Vagina (tissue), 2 donors: Measurements from ENCODE around the gene COX7A2L. TPM values are rescaled to one million over a fixed set of nuclear protein-coding genes. Genes with fewer than 3 reads are reported as not detected.

Experiments
- DNase-seq, 2 donors: peaks; one replicate each; pipeline ENCODE4 v3.0.0-alpha.2; 2017; ENCODE audit errors: extremely low spot score in 2 of 2
- H3K27ac ChIP-seq: fragments of 200-600 bp; sonication (generic); one replicate; pipeline ENCODE4 v1.5.1; 2019
- H3K27me3 ChIP-seq: fragments of 200-600 bp; sonication (generic); one replicate; pipeline ENCODE4 v1.5.1; 2019
- H3K36me3 ChIP-seq, 2 donors: fragments of 200-600 bp; sonication (generic); one replicate each; pipeline ENCODE4 v1.5.1; 2017 to 2019
- H3K4me1 ChIP-seq: fragments of 200-600 bp; sonication (generic); one replicate; pipeline ENCODE4 v1.5.1; 2019
- H3K4me3 ChIP-seq, 2 donors: fragments of 200-600 bp; sonication (generic); 1 replicate in 1 of 2; 2 replicates in 1 of 2; pipeline ENCODE4 v1.5.1; 2016 to 2019
- H3K9me3 ChIP-seq: fragments of 200-600 bp; sonication (generic); one replicate; pipeline ENCODE4 v1.5.1; 2019
- CTCF ChIP-seq, 3 experiments: fragments of 450-650 bp in 2 of 3; fragments of 200-600 bp in 1 of 3; sonication (generic) in 1 of 3; IDR thresholded peaks; one replicate each; pipeline ENCODE4 v1.5.1; 2017 to 2019; ENCODE audit warnings: antibody characterized with exemption in 3 of 3, mild to moderate bottlenecking in 2 of 3, moderate library complexity in 2 of 3
- POLR2A ChIP-seq, 2 donors: fragments of 450-650 bp; IDR thresholded peaks; one replicate each; pipeline ENCODE4 v1.6.1; 2017; ENCODE audit warnings: antibody characterized with exemption in 2 of 2, mild to moderate bottlenecking in 2 of 2, moderate library complexity in 2 of 2
- POLR2AphosphoS5 ChIP-seq, 2 donors: sonication (generic); formaldehyde crosslinking; IDR thresholded peaks; one replicate each; pipeline ENCODE4 v1.9.0; 2017; ENCODE audit warnings: antibody characterized with exemption in 2 of 2, mild to moderate bottlenecking in 2 of 2, low read depth in 1 of 2; ENCODE audit not compliant: insufficient read depth in 1 of 2
- intact Hi-C: fragments of 100-400 bp; cut with DNase I; formaldehyde crosslinking; loops from one replicate; pipeline ENCODE4 v1.15.1; 2023
- total RNA-seq: library from RNA; depleted of rRNA; stranded (reverse); fragments of >200 nt; gene quantifications from one replicate; pipeline ENCODE4 v1.2.3, GENCODE V29; 2016

COX7A2L gene
- total RNA-seq, 1 donor from 2014 or later, result 83.2 TPM

DNA sequence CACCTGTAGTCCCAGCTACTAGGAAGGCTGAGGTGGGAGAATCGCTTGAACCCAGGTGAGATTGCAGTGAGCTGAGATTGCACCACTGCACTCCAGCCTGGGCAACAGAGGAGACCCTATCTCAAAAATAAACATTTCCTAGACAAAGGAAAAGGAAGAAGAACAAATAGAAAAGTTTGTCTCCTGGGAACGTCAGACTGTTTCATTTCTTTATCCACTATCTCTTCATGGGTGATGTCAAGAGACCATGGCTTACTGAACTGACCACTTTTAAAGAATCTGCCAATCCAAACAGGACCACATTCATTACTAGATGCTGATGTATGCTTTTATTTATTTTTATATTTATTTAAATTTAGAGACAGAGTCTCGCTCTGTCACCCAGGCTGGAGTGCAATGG lies 26.8 kb downstream of the COX7A2L start:
- TF ChIP-seq POLR2AphosphoS5 (IDR thresholded peaks at IDR 0.05; ENCODE audit: insufficient read depth in 1 of 2, low read depth in 1 of 2) (no peak), POLR2A (IDR thresholded peaks at IDR 0.05) (no peak), CTCF (IDR thresholded peaks at IDR 0.05) (no peak)
- intact Hi-C loops, result loop anchor here (10.0 kb wide), 1 partner anchor 239 kb away; no protein-coding TSS in a partner anchor
- no peak overlapping the region for H3K27ac ChIP-seq
- H3K4me1 ChIP-seq, result no peaks in the 10 kb centered on the region
- no peak for DNase-seq
- H3K36me3 ChIP-seq, result peaks cover 0 to 22% of the 10 kb centered on the region in 2 donors
- no peak overlapping the region for H3K4me3 ChIP-seq
- H3K27me3 ChIP-seq, result no peaks in the 10 kb centered on the region
- H3K9me3 ChIP-seq, result no peaks in the 10 kb centered on the region

DNA sequence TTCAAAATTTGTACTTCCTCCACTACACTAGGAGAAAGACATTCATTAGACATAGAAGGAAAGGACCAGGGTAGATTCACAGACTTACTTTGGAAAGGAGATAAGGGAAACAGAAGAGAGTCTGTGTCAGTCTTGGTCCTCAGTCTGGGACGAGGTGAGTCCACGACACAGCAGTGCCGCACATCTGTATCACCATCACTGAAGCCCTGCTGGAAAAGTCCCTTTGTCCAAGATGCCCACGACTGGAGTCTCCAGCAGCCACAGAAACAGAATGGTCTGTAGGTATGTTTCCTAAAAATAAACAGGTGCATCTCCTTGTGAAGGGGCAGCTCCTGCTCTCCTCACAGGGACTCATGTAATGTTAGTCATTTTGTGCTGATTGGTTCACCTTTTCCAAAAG lies 27.4 kb downstream of the COX7A2L start:
- no peak overlapping the region for H3K4me3 ChIP-seq
- H3K27me3 ChIP-seq, result no peaks in the 10 kb centered on the region
- H3K4me1 ChIP-seq, result no peaks in the 10 kb centered on the region
- no peaks in the 10 kb centered on the region for H3K9me3 ChIP-seq
- TF ChIP-seq POLR2A (IDR thresholded peaks at IDR 0.05) (no peak), CTCF (IDR thresholded peaks at IDR 0.05) (no peak), POLR2AphosphoS5 (IDR thresholded peaks at IDR 0.05; ENCODE audit: insufficient read depth in 1 of 2, low read depth in 1 of 2) (no peak)
- no peak overlapping the region for H3K27ac ChIP-seq
- peaks cover 0 to 22% of the 10 kb centered on the region in 2 donors for H3K36me3 ChIP-seq
- DNase-seq, result no peak
- intact Hi-C loops, result loop anchor here (10.0 kb wide), 1 partner anchor 239 kb away; no protein-coding TSS in a partner anchor

DNA sequence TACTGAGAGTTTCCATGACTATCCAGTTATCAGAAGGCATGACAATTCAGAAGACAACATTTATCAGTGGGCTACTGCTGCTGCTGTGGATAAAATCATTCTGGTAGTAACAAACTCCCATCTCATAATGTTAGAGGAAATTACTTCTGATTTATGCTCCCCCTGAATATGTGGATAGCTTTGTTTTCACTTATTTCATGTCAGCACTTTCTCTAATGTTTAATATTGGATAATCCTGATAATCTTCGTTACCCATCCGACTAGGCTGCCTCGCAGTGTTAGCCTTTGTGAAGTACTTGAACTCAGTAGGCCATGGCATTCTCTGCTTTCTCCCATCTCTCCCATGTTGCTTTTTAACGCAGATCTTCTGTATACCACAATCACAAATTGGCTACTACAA lies 28.4 kb downstream of the COX7A2L start:
- DNase-seq, result no peak
- Histone ChIP-seq H3K27ac (no peak overlapping the region), H3K9me3 (no peaks in the 10 kb centered on the region), H3K36me3 (peaks cover 0 to 22% of the 10 kb centered on the region in 2 donors), H3K4me1 (no peaks in the 10 kb centered on the region), H3K27me3 (no peaks in the 10 kb centered on the region), H3K4me3 (no peak overlapping the region)
- TF ChIP-seq CTCF (IDR thresholded peaks at IDR 0.05) (no peak), POLR2A (IDR thresholded peaks at IDR 0.05) (no peak), POLR2AphosphoS5 (IDR thresholded peaks at IDR 0.05; ENCODE audit: insufficient read depth in 1 of 2, low read depth in 1 of 2) (no peak)
- intact Hi-C loops, result loop anchor here (10.0 kb wide), 1 partner anchor 238 kb away; no protein-coding TSS in a partner anchor

- DNase-seq, result no peak
- Histone ChIP-seq H3K4me1 (no peaks in the 10 kb centered on the region), H3K27ac (no peak overlapping the region), H3K9me3 (no peaks in the 10 kb centered on the region), H3K27me3 (no peaks in the 10 kb centered on the region), H3K4me3 (no peak overlapping the region), H3K36me3 (peaks cover 0 to 22% of the 10 kb centered on the region in 2 donors)
- intact Hi-C loops, result loop anchor here (10.0 kb wide), 1 partner anchor 237 kb away; no protein-coding TSS in a partner anchor
- TF ChIP-seq CTCF (IDR thresholded peaks at IDR 0.05), result no peak
- TF ChIP-seq POLR2AphosphoS5 (IDR thresholded peaks at IDR 0.05; ENCODE audit: insufficient read depth in 1 of 2, low read depth in 1 of 2), result no peak
- TF ChIP-seq POLR2A (IDR thresholded peaks at IDR 0.05), result no peak
Observed at GRCh38 chr2:42331569-42332284, 29.3 kb downstream of the COX7A2L start.

DNA sequence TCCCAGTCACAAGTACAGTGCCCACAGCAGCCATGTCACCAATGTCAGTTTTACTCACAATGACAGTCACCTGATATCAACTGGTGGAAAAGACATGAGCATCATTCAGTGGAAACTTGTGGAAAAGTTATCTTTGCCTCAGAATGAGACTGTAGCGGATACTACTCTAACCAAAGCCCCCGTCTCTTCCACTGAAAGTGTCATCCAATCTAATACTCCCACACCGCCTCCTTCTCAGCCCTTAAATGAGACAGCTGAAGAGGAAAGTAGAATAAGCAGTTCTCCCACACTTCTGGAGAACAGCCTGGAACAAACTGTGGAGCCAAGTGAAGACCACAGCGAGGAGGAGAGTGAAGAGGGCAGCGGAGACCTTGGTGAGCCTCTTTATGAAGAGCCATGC lies 31.3 kb downstream of the COX7A2L start:
- no peak for DNase-seq
- intact Hi-C loops, result loop anchor here (10.0 kb wide), 1 partner anchor 235 kb away; no protein-coding TSS in a partner anchor
- H3K27ac ChIP-seq, result no peak overlapping the region
- H3K36me3 ChIP-seq, result peaks cover 0 to 22% of the 10 kb centered on the region in 2 donors
- H3K4me3 ChIP-seq, result no peak overlapping the region
- H3K27me3 ChIP-seq, result no peaks in the 10 kb centered on the region
- no peaks in the 10 kb centered on the region for H3K4me1 ChIP-seq
- H3K9me3 ChIP-seq, result no peaks in the 10 kb centered on the region
- TF ChIP-seq POLR2AphosphoS5 (IDR thresholded peaks at IDR 0.05; ENCODE audit: insufficient read depth in 1 of 2, low read depth in 1 of 2), result no peak
- TF ChIP-seq POLR2A (IDR thresholded peaks at IDR 0.05), result no peak
- TF ChIP-seq CTCF (IDR thresholded peaks at IDR 0.05), result no peak
